GM12878 (cell line): ENCODE measurements around the gene GAREM2. TPM values are rescaled to one million over a fixed set of nuclear protein-coding genes. Genes with fewer than 3 reads are reported as not detected.

ENCODE experiments used
- ATAC-seq: fragments of 200-7000 bp; cut with Tn5 transposase; 3 replicates; pipeline ENCODE4 v1.9.1; 2020; ENCODE audit warnings: mild to moderate bottlenecking, moderate library complexity
- BruUV-seq: library from RNA; stranded (reverse); fragments of 400-500 nt; replicated peaks from 2 replicates; lab custom pipeline; 2021; lab: Mats Ljungman, UMichigan
- CTCF ChIA-PET: fragments of 300-600 bp; sonication (Branson Sonifier 250); formaldehyde crosslinking; extraction: SDS; loops from one replicate; lab custom pipeline; 2021; ENCODE audit warnings: inconsistent platforms; lab: Yijun Ruan, JAX
- POLR2A ChIA-PET: fragments of 350-600 bp; formaldehyde crosslinking; extraction: SDS; loops from one replicate; lab custom pipeline; 2021; ENCODE audit warnings: inconsistent platforms; lab: Charles Lee
- RAD21 ChIA-PET: fragments of 300-600 bp; sonication (Branson Sonifier 250); formaldehyde crosslinking; loops from one replicate; lab custom pipeline; 2023; ENCODE audit warnings: antibody characterized with exemption; ENCODE audit not compliant: unreplicated experiment; lab: Charles Lee
- SMC1A ChIA-PET: fragments of 300-600 bp; sonication (Branson Sonifier 250); formaldehyde crosslinking; loops from one replicate; lab custom pipeline; 2023; ENCODE audit not compliant: unreplicated experiment, uncharacterized antibody; lab: Charles Lee
- DNase-seq: peaks from one replicate; pipeline ENCODE4 v3.0.0-alpha.2; 2011; ENCODE audit warnings: low read depth, low spot score
- FAIRE-seq: peaks from 3 replicates; lab custom pipeline; 2011; peaks lifted over from hg19 to GRCh38; lab: Jason Lieb, UNC
- H2AFZ ChIP-seq: 2 replicates; pipeline ENCODE4 v1.6.0; 2011; ENCODE audit warnings: low read depth, low read length, control low read depth; ENCODE audit not compliant: control insufficient read depth
- H3K27ac ChIP-seq: 2 replicates; pipeline ENCODE4 v1.5.1; 2011; ENCODE audit warnings: control low read depth; ENCODE audit not compliant: control insufficient read depth, insufficient read depth
- H3K27me3 ChIP-seq, 2 experiments: replicated peaks in 1 of 2; 2 replicates each; pipeline versions ENCODE4 v1.6.0 to v1.6.1; 2011; ENCODE audit warnings: low read length in 1 of 2; ENCODE audit not compliant: control insufficient read depth in 2 of 2, insufficient read depth in 2 of 2
- H3K36me3 ChIP-seq, 2 experiments: 2 replicates each; pipeline ENCODE4 v1.5.1; 2011; ENCODE audit warnings: low read length in 1 of 2; ENCODE audit not compliant: control insufficient read depth in 2 of 2, insufficient read depth in 2 of 2
- H3K4me1 ChIP-seq: 2 replicates; pipeline ENCODE4 v1.6.1; 2011; ENCODE audit warnings: mild to moderate bottlenecking, low read length, moderate library complexity, mixed read lengths; ENCODE audit not compliant: control insufficient read depth, insufficient read depth
- H3K4me2 ChIP-seq: 2 replicates; pipeline ENCODE4 v1.6.0; 2011; ENCODE audit warnings: control low read depth; ENCODE audit not compliant: control insufficient read depth, insufficient read depth
- H3K4me3 ChIP-seq: fragments of 200-600 bp; sonication (generic); 2 replicates; pipeline ENCODE4 v1.5.1; 2016
- H3K79me2 ChIP-seq: 2 replicates; pipeline ENCODE4 v1.6.0; 2011; ENCODE audit warnings: low read length; ENCODE audit not compliant: control insufficient read depth, insufficient read depth
- H3K9ac ChIP-seq: 2 replicates; pipeline ENCODE4 v1.8.0; 2011; ENCODE audit warnings: low read length, control low read depth, mixed read lengths; ENCODE audit not compliant: control insufficient read depth, insufficient read depth
- H3K9me3 ChIP-seq: replicated peaks from 3 replicates; pipeline ENCODE4 v1.5.1; 2011; ENCODE audit warnings: mild to moderate bottlenecking, low read length; ENCODE audit not compliant: control insufficient read depth, insufficient read depth
- H4K20me1 ChIP-seq: 2 replicates; pipeline ENCODE4 v1.6.0; 2011; ENCODE audit not compliant: control insufficient read depth, insufficient read depth
- CREM ChIP-seq: IDR thresholded peaks from 2 replicates; pipeline ENCODE4 v1.6.1; 2014; ENCODE audit warnings: antibody characterized with exemption, low read depth
- EP300 ChIP-seq, 2 experiments: fragments of 150-350 bp in 1 of 2; IDR thresholded peaks; 2 replicates each; pipeline ENCODE4 v1.6.1; 2011 to 2012; ENCODE audit warnings: low read depth in 2 of 2, low read length in 2 of 2, borderline replicate concordance in 1 of 2, improper control_type of control experiment in 1 of 2, inconsistent platforms in 1 of 2; ENCODE audit not compliant: control insufficient read depth in 1 of 2
- FOXM1 ChIP-seq: IDR thresholded peaks from 2 replicates; pipeline ENCODE4 v1.6.1; 2012; ENCODE audit warnings: low read depth, mild to moderate bottlenecking, inconsistent platforms, low read length, moderate library complexity
- NRF1 ChIP-seq: conservative IDR thresholded peaks from 2 replicates; pipeline ENCODE4 v1.6.1; 2011; ENCODE audit warnings: mild to moderate bottlenecking, low read depth, low read length, improper control_type of control experiment
- PML ChIP-seq: IDR thresholded peaks from 2 replicates; pipeline ENCODE4 v1.6.1; 2012; ENCODE audit warnings: low read length, inconsistent platforms
- SIX5 ChIP-seq: IDR thresholded peaks from 2 replicates; pipeline ENCODE4 v1.6.1; 2011; ENCODE audit warnings: mild to moderate bottlenecking, low read depth, low read length, moderate library complexity; ENCODE audit not compliant: severe bottlenecking
- SMAD5 ChIP-seq: IDR thresholded peaks from 2 replicates; pipeline ENCODE4 v1.6.1; 2016; ENCODE audit warnings: antibody characterized with exemption, low read depth
- STAT3 ChIP-seq: IDR thresholded peaks from 2 replicates; pipeline ENCODE4 v1.6.1; 2011; ENCODE audit warnings: low read depth, low read length, improper control_type of control experiment
- SUZ12 ChIP-seq: fragments of 200-600 bp; sonication (generic); IDR thresholded peaks from one replicate; pipeline ENCODE4 v1.6.1; 2018; ENCODE audit warnings: antibody characterized with exemption, mild to moderate bottlenecking; ENCODE audit not compliant: unreplicated experiment
- TCF12 ChIP-seq: IDR thresholded peaks from 2 replicates; pipeline ENCODE4 v1.6.1; 2011; ENCODE audit warnings: low read depth, mild to moderate bottlenecking, low read length
- WGBS: methylation state at CpG from one replicate; pipeline ENCODE4 v1.1.6; 2016; ENCODE audit warnings: low lambda C conversion rate; ENCODE audit not compliant: insufficient replicate concordance, insufficient coverage; ENCODE audit errors: missing lambda C conversion rate; 5-methylcytosine and 5-hydroxymethylcytosine counted together
- in situ Hi-C: fragments of 300-500 bp; cut with MboI; formaldehyde crosslinking; loops from 9 replicates; pipeline ENCODE4 v1.14.3; 2018; ENCODE audit warnings: mixed read lengths
- intact Hi-C: fragments of 100-400 bp; cut with micrococcal nuclease; formaldehyde crosslinking; loops from one replicate; pipeline ENCODE4 v1.14.2; 2022; ENCODE audit not compliant: unreplicated experiment
- polyA plus RNA-seq, 11 experiments: library from polyadenylated mRNA; depleted of rRNA in 4 of 11; unstranded in 6 of 11; stranded (reverse) in 5 of 11; fragments of >200 nt; fragmentation: Nextera tagmentation in 4 of 11; fragmentation: Illumina TruSeq in 1 of 11; extraction: Ambion mirVana in 4 of 11; extraction: Trizol in 1 of 11; gene quantifications; 1 replicate in 1 of 11; 2 replicates in 10 of 11; pipeline versions ENCODE4 v1.2.1 to v1.2.3, GENCODE V29; 2011 to 2016; ENCODE audit warnings: inconsistent platforms in 2 of 11, missing spikeins in 2 of 11, low read depth in 1 of 11
- total RNA-seq, 4 experiments: library from RNA; depleted of rRNA in 3 of 4; stranded (reverse); fragments of >200 nt in 3 of 4; fragmentation: Illumina TruSeq in 1 of 4; extraction: Trizol in 1 of 4; gene quantifications; 2 replicates each; pipeline versions ENCODE4 v1.2.1 to v1.2.3, GENCODE V29; 2013 to 2021

GAREM2 gene
- total and polyA plus RNA-seq, 10 of the 15 experiments (the other 5 are each of a cell fraction or from before 2014, with no cell fraction given) = 0.06 to 1.4 (median 0.44) TPM

GRCh38 chr2:26170795-26171194 lies 2.1 kb upstream of the GAREM2 start:
- ChIA-PET POLR2A (no interaction called here), RAD21 (no interaction called here), CTCF (interaction anchor here (0.9 to 1.1 kb wide), 2 partner anchors 138 to 221 kb away, joined by 3 read pairs; no protein-coding TSS in a partner anchor), SMC1A (no interaction called here)
- Histone ChIP-seq H3K27me3 (peaks cover 0 to 7% of the 10 kb centered on the region in 2 experiments; a peak in 3 of 4 replicates), H3K9ac (no peak overlapping the region), H3K27ac (no peak overlapping the region), H3K79me2 (no peaks in the 10 kb centered on the region), H3K36me3 (no peaks in the 10 kb centered on the region), H3K9me3 (no peaks in the 10 kb centered on the region), H3K4me1 (no peaks in the 10 kb centered on the region), H3K4me3 (no peak overlapping the region), H4K20me1 (no peaks in the 10 kb centered on the region; the same call in 1 of the 2 replicates), H3K4me2 (no peak overlapping the region), H2AFZ (no peak overlapping the region)
- DNase-seq (no peak), ATAC-seq (no peak), FAIRE-seq (no peak)
- no TSS peak for BruUV-seq
- in situ Hi-C loops = no loop called here
- intact Hi-C loops = no loop called here
- 89% methylated on average over 9 of the region's 9 CpGs for WGBS
- TF ChIP-seq SUZ12 (no peak), SMAD5 (no peak), EP300 (IDR thresholded peaks at IDR 0.05; ENCODE audit: borderline replicate concordance in 1 of 2, control insufficient read depth in 1 of 2, low read depth in 2 of 2, low read length in 2 of 2) (no peak), NRF1 (no peak), CREM (no peak), PML (no peak), SIX5 (no peak), TCF12 (no peak), FOXM1 (no peak), STAT3 (no peak)
